HG02938 (cell line): ENCODE results near the gene MAN1B1.
"Not testable (repeated sequence)": the region's sequence is repeated elsewhere in the genome, so short reads cannot be mapped to it uniquely, and the experiment has no call there.

Source experiments
- ATAC-seq: cut with Tn5 transposase; IDR thresholded peaks from one replicate; pipeline ENCODE4 v1.9.1; 2021; ENCODE audit warnings: mild to moderate bottlenecking, moderate library complexity; ENCODE audit not compliant: unreplicated experiment

The MAN1B1 gene

DNA sequence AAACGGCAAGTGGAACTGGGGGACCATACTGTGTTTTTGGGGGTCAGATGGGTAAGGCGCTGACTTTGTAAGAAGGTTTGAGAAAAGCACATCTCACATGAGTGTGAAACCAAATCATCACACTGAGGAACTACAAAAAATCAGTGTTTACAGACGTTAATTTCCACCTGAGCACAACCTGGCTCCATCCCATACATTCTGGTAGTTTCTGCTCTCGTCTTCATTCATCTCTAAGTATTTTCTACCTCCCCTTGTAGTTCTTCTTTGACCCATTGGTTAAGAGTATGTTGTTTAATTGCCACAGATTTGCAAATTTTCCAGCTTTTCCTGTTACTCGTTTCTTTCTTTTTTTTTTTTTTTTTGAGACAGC is 36.7 kb downstream of the MAN1B1 start:
- no peak for ATAC-seq

DNA sequence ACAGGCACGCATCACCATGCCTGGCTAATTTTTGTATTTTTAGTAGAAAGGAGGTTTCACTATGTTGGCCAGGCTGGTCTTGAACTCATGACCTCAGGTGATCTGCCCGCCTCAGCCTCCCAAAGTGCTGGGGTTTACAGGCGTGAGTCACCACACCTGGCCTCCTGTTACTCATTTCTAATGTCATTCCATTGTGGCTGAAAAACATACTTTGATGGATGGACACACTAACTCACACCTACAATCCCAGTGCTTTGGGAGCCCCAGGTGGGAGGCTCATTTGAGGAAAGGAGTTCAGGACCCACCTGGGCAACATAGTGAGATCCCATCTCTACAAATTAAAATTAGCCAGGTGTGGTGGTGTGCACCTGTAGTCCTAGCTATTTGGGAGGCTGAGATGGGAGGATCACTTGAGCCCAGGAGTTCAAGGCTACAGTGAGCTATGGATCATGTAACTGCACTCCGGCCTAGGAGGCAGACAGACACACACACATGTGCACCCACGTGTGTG is 37.2 kb downstream of the MAN1B1 start:
- not testable (repeated sequence) for ATAC-seq

DNA sequence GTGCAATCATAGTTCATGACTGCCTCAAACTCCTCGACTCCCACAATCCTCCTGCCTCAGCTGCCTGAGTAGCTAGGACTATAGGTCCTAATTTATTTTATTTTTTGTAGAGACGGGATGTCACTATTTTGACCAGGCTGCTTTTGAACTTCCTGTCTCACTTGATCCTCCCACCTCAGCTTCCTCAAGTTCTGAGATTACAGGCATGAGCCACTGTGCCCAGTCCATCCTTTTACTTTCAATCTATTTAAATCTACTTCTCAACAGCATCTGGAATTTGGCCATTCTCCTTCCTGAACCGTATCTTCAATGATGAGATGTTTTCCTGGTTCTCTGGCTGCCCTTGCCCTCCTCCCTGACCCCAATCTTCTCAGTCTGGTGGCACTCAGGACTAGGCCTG is 40.0 kb downstream of the MAN1B1 start:
- no peak for ATAC-seq

DNA sequence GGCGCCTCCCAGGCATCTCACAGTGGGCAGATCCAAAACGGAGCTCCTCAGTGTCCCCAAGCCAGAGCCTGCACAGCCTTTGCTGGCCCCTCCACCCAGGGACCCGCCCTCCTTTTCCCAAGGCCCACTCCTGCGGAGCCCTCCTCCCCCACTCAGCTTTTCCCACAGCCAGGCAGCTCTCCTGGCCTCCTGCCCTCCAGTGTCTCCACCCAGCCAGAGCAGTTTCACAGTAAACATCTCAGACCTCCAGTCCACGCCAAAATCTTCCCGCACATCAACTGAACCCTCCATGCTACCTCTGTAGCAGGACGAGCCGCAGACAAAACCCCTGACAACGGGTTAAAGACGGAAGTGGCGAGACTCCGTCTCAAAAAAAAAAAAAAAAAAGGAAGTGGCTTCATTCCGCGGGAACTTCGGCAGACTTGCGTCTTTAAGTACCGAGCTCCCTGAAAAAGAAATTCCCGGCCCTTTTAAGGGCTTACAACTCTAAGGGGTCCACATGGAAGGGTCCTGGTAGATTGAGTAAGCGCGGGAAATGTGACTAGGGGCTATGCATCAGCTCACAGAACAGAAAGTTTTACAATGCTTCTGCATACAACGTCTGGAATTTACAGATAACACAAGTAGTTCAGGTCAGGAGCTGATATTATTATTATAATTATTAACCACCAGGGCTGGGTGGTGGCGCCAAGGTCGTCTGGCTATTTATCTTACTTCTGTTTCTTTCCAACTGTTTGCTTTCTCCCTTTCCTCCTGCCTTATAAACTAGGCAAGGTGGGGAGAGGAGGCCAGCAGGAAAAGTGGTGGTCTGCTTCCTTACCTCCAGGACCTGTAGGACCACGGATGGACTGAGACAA is 40.7 kb downstream of the MAN1B1 start:
- no peak for ATAC-seq

DNA sequence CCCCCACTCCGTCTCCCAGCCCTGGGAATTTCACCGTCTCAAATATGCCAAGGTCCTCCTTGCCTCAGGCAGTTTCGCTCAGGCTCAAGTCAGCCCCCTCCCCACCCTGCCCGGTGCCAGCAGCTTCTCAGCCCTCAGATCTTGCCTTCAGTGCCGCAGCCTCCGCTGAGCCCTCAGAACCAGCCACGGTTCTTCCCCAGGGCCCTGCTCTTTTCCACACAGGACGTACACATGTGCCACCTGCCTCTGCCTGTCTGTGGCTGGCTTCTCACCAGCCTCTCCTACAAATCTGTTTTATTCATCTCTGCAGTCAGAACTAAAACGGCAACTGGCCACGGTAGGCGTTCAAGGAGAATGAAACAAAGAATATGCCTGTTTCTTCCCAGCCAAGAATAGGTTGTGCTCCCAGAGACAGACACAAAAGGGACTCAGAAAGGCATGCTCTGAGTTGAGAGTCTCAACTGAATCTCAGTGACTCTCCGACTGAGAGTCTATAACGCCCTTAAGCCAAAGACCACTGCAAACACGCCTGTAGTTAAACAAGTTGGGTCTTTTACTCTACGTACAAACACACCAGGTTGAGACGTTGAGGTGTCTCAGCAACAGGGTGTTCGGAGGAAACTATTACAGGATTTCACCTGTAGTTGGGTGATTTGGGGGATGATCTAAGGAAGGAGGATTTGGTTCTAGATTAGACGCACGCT is 41.5 kb downstream of the MAN1B1 start:
- ATAC-seq, result no peak

DNA sequence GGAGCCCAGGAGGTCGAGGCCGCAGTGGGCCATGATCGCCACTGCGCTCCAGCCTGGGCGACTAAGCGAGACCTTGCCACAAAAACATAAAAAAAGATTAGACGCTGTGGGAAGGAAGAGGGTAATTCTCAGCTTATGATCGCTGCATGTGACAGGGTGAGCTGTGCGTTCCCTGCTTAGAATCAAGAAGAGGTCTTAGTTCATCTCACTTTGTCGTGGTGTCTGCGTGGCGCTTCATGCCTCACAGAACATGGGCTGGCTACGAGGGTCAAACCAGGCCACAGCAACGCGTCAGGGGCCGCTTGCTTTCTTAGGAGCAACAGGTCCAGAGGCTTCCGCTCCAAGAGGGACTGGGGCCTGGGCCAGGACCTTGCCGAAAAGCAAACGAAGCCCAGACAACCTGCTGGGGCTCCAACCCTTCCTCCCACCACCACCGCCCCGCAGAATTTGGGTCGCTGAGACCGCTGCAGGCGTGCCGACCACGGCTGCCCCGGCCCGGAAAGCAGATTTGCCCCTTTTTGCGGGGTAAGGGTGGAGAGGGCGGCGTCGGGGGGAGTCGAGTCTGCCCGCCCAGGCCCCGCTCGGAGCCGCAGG is 42.2 kb downstream of the MAN1B1 start:
- no peak for ATAC-seq

DNA sequence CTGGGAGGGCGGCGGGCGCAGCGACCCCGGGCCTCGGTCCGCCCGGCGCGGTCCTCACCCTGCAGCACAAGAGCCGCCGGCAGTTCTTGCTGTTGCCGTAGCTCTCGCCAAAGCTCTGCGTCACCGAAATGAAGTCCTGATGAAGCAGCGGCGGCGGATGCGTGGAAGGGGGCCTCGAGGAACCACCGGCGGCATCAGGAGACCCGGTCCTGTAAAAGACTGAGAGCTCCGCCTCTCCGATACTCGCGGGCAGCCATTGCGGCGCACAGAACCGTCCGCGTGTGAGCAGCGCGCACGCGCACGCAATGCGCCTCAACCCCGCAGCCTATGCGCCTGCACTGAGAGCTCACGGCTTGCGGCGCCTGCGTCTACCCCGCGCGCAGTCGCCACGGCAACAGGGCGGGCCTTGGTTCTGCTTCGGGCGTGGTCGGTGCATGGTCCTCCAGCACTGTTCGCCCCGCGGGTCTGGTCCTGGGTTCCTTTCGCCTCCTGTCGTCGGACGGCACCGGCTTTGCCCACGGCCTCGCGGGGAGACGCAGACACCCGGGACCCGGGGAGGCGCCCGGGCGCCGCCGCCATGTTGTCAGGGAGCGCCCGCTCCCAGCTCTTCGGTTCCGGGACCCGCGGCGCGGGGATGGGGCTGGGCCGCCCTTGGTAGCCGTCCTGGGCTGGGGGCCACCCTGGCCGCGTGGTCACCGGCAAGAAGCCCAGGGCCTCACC is 42.8 kb downstream of the MAN1B1 start:
- peak; percentile 76 for ATAC-seq

DNA sequence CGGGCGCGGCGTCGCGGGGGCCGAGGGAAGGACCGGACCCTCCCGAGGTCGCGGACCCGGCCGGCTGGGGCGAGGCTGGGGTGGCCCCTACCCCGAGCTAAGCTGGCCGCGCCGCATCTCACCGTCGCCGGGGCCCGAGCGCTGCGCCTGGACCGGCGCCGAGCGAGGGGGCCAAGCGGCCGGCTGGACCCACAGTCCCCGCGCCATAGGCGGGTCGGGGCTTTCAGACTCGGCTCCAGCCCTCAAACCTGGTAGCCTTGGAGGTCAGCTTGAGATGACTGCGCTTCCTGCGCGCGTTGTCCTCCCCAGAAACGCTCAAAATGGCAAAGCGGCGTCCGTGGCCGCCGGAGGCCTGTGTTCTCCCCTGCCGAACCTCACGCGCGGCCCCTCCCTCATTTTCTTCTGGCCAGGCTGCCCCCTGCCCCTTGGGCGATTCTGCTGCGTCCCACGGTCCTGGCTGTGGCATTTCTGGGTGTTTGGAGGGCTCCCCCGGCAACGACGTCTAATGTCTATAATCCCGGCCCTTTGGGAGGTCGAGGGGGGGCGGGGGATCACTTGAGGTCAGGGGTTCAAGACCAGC is 43.5 kb downstream of the MAN1B1 start:
- no peak for ATAC-seq

DNA sequence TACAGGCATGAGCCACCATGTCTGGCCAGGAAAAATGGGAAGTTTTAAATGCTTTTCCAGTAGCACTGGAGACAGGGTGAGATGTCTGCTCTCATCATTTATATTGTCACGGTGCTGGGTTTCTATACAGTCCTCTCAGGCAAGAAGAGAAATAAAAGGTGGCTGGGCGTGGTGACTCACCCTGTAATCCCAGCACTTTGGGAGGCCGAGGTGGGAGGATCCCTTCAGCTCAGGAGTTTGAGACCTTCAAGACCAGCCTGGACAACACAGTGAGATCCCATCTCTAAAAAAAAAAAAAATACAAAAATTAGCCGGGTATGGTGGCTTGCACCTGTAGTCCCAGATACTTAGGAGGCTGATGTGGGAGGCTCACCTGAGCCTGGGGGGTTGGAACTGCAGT is 47.4 kb downstream of the MAN1B1 start:
- ATAC-seq, result no peak

DNA sequence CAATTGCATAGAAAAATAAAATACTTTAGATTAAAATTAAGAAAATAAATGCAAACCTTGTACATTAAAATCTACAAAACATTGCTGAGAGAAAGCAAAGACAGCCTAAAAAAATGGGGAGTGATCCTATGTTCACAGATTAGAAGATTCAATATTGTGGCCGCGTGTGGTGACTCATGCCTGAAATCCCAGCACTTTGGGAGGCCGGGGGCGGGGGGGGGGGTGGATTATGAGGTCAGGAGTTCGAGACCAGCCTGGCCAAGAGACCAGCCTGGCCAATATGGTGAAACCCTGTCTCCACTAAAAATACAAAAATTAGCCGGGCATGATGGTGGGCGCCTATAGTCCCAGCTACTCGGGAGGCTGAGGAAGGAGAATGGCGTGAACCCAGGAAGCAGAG is 48.4 kb downstream of the MAN1B1 start:
- ATAC-seq, result not testable (repeated sequence)

DNA sequence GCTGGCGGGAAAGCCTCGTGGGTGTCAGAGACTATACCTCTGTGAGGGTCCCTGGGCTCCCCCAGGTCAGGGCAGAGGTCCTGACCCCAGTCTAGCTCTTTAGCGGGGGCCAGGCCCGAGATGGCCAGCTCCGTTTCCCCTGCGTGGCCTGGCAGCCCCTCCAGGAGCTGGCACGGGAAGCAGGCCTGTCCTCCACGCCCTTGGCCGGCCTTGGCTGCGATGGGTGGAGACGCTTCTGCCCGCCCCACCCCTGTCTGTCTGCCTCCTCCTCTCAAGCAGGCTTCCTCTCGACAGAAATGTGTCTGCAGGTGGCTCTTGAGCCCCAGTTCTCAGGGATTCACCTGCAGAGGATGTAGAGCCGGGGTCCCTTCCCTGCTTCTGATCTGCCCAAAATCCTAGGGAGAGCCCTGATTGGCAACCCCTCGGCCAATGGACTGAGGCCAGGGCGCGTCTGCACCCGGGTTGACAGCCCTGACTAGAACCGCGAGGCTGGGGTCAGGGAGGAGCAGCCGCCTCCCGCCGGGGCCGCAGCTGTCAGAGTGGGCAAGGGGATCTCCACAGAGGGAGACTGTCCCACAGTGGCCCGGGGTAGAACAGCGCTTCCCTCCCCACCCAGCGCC is 49.6 kb downstream of the MAN1B1 start:
- ATAC-seq, result no peak

DNA sequence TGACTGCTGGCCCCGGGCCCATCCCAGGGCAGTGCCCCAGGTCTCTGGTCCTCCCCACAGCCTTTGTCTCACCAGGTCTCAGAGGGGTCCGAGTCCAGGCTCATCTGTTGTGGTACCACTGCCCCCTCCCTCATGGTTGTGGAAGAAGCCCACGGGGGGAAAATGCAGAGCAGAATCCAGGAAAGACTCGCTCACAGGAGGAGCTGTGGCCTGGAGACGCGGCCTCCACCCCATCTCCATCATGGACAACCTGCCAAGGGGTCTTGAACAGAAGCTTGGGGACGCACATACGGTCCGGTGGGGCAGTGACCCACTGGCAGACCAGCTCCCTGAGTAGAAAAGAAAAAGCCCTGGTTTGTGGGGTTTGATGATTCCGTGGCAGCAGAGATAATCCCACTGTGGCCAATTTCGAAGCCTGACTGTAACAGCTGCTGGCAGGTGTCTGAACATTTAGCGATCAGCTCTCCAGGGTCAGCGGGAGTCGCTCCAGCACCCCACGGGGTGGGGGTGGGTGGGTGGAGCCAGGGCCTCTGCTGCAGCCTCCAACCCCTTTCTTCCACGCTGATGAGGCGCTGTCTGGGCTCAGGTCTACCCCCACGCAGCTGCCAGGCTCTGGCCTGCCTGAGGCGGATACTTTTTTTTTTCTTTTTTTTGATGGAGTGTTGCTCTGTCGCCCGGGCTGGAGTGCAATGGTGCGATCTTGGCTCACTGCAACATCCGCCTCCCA is 50.3 kb downstream of the MAN1B1 start:
- no peak for ATAC-seq

DNA sequence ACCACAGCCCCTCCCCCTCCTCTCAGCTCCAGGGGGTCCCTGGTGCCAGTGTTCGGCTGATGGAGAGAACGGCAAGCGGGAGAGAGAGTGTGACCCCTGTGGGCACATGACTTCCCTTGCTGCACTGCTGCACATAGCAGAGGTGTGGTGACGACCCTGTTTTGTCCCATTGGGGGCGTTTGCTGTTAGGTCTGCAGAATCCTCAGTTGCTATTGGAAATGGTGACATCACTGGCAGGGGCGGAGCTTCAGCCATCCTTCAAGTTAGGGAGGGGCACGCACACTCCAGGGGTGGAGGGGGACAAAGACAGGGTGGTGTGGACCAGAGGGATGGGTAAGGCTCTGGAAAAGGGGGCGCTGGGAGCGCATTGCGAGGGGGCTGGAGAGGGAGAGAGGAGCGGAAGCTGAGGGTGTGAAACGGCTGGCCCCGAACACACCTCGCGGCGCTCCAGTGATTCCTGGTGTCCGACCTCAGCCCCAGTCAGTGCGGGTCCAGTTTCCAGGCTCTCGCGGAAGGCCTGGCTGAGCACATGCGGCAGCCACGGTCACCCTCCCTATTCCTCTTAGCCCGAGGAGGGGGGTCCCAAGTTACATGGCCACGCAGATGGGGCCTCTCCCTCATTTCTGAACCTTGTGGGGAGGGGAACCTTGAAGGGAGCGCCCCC is 51.4 kb downstream of the MAN1B1 start:
- no peak for ATAC-seq

DNA sequence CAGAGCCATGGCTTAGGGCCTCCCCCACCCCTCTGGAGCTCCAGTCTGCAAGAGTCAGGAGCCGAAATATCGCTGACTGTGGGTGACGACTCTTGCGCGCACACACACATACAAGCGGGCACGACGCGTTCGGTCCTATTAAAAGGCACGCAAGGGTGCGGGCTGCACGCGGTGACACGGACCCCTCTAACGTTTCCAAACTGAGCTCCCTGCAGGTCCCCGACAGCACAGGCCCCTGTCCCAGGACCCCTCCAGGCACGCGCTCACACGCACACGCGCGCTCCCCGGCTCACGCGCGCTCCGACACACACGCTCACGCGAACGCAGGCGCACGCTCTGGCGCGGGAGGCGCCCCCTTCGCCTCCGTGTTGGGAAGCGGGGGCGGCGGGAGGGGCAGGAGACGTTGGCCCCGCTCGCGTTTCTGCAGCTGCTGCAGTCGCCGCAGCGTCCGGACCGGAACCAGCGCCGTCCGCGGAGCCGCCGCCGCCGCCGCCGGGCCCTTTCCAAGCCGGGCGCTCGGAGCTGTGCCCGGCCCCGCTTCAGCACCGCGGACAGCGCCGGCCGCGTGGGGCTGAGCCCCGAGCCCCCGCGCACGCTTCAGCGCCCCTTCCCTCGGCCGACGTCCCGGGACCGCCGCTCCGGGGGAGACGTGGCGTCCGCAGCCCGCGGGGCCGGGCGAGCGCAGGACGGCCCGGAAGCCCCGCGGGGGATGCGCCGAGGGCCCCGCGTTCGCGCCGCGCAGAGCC is 52.1 kb downstream of the MAN1B1 start, which contains the start of gene GRIN1:
Gene GRIN1 (plus strand): TSS at position 433 of the 746 bp plus-strand sequence. CDS start 333 bp downstream, outside the sequence.
- ATAC-seq, result no peak

DNA sequence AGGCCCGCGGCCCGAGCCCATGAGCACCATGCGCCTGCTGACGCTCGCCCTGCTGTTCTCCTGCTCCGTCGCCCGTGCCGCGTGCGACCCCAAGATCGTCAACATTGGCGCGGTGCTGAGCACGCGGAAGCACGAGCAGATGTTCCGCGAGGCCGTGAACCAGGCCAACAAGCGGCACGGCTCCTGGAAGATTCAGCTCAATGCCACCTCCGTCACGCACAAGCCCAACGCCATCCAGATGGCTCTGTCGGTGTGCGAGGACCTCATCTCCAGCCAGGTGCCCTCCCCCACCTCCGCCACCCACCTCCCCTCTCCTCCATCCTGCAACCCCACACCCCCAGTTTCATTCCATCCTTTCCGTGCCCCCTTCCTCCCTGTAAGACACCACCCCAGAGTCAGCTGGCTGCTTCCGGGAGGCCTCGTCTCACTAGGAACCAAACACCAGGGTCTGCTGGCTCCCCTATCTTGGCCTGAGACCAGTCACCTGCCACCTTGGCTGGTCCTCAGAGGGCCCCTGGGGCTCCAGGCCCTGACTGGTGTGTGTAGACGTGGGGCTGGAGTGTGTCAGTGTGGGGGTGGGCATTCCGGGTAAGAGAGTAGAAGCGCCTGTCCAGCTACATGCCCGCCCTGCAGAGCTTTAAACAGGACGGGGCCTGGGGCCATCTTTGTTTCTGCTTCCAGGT is 52.8 kb downstream of the MAN1B1 start:
- no peak for ATAC-seq

DNA sequence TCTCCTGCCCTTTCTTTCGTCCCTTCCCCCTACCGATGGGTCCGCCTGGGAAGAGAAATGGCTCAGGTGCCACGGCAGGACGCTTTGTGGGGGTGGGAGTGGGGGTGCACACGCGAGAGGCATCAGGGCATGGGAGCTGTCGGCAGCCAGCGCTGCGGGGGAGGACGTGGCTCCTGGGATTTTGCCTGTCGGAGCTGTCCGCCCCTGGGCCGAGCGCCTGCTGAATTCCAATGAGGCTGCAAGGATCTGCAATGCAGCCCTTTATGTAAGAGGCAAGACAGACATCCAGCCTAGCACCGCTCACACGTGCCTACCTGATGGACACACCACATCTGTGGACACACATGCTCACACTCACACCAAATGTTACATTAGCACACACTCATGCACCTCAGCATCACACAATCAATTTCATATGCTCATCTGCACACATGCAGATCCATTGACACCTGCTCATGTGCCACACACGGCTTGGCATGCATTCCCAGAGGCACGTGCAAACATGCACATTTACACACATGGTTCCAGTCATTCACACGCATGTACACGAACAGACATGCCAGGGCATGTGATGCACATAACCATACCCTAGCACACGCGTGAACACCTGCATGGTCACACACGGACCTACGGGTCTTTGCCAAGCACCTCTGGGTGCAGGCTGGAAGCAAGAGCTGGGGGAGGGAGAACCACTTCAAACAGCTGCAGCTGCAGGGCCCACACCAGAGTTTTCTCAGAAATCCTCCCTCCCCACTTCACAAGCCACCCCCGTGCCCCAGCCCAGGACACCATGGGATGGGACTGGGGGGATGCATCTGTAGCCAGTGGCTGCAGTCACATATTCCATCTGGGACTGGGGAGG is 53.6 kb downstream of the MAN1B1 start:
- no peak for ATAC-seq
